ENCODE results near the gene TENM3. TPM values are rescaled to one million over a fixed set of nuclear protein-coding genes. Genes with fewer than 3 reads are reported as not detected.

Gene TENM3
- total RNA-seq, 1 donor from 2014 or later, result not detected

- Mint-ChIP-seq H3K27ac (no peak overlapping the region), H3K27me3 (no peaks in the 10 kb centered on the region), H3K4me3 (no peak overlapping the region), H3K9me3 (no peaks in the 10 kb centered on the region), H3K4me1 (no peaks in the 10 kb centered on the region), H3K36me3 (ENCODE audit: low read depth) (no peaks in the 10 kb centered on the region)
- POLR2A ChIA-PET, result no interaction called here
- intact Hi-C loops (cut with micrococcal nuclease), result no loop called here
- CTCF ChIA-PET, result no interaction called here
- ATAC-seq (ENCODE audit: low read depth) (no peak), DNase-seq (no peak)
- no peak for TF ChIP-seq CTCF (IDR thresholded peaks at IDR 0.05)
Measured at GRCh38 chr4:182608525-182608924, 365.3 kb downstream of the TENM3 start.

GRCh38 chr4:182616476-182616875 lies 373.3 kb downstream of the TENM3 start:
- no peak for DNase-seq
- intact Hi-C loops (cut with micrococcal nuclease), result no loop called here
- H3K9me3 Mint-ChIP-seq, result no peaks in the 10 kb centered on the region
- H3K27me3 Mint-ChIP-seq, result peaks cover 2% of the 10 kb centered on the region
- no peak for TF ChIP-seq CTCF (IDR thresholded peaks at IDR 0.05)
- H3K4me1 Mint-ChIP-seq, result no peaks in the 10 kb centered on the region
- H3K27ac Mint-ChIP-seq, result no peak overlapping the region
- ChIA-PET CTCF (no interaction called here), POLR2A (no interaction called here)
- H3K36me3 Mint-ChIP-seq (ENCODE audit: low read depth), result no peaks in the 10 kb centered on the region
- no peak for ATAC-seq (ENCODE audit: low read depth)
- H3K4me3 Mint-ChIP-seq, result no peak overlapping the region

GRCh38 chr4:182619660-182620059 lies 376.5 kb downstream of the TENM3 start:
- Mint-ChIP-seq H3K36me3 (ENCODE audit: low read depth) (no peaks in the 10 kb centered on the region), H3K4me3 (no peak overlapping the region), H3K27me3 (peaks cover 1% of the 10 kb centered on the region), H3K27ac (no peak overlapping the region), H3K9me3 (no peaks in the 10 kb centered on the region), H3K4me1 (no peaks in the 10 kb centered on the region)
- CTCF ChIA-PET, result no interaction called here
- ATAC-seq (ENCODE audit: low read depth) (no peak), DNase-seq (no peak)
- POLR2A ChIA-PET, result no interaction called here
- no peak for TF ChIP-seq CTCF (IDR thresholded peaks at IDR 0.05)
- intact Hi-C loops (cut with micrococcal nuclease), result no loop called here

GRCh38 chr4:182620111-182620980 lies 377.1 kb downstream of the TENM3 start:
- no peak overlapping the region for H3K27ac Mint-ChIP-seq
- no peak for TF ChIP-seq CTCF (IDR thresholded peaks at IDR 0.05)
- H3K27me3 Mint-ChIP-seq, result no peaks in the 10 kb centered on the region
- no peak overlapping the region for H3K4me3 Mint-ChIP-seq
- no peak for ATAC-seq (ENCODE audit: low read depth)
- CTCF ChIA-PET, result no interaction called here
- intact Hi-C loops (cut with micrococcal nuclease), result no loop called here
- no peaks in the 10 kb centered on the region for H3K9me3 Mint-ChIP-seq
- H3K36me3 Mint-ChIP-seq (ENCODE audit: low read depth), result no peaks in the 10 kb centered on the region
- H3K4me1 Mint-ChIP-seq, result no peaks in the 10 kb centered on the region
- DNase-seq, result no peak
- POLR2A ChIA-PET, result no interaction called here

GRCh38 chr4:182624281-182624680 lies 381.1 kb downstream of the TENM3 start:
- no peak for ATAC-seq (ENCODE audit: low read depth)
- Mint-ChIP-seq H3K9me3 (no peaks in the 10 kb centered on the region), H3K4me1 (no peaks in the 10 kb centered on the region), H3K27ac (no peak overlapping the region), H3K36me3 (ENCODE audit: low read depth) (no peaks in the 10 kb centered on the region), H3K27me3 (no peaks in the 10 kb centered on the region), H3K4me3 (no peak overlapping the region)
- intact Hi-C loops (cut with micrococcal nuclease), result no loop called here
- DNase-seq, result no peak
- CTCF ChIA-PET, result no interaction called here
- POLR2A ChIA-PET, result no interaction called here
- no peak for TF ChIP-seq CTCF (IDR thresholded peaks at IDR 0.05)
